GM23338 (cell line): ENCODE measurements around the gene SCAMP5. TPM values are rescaled to one million over a fixed set of nuclear protein-coding genes. Genes with fewer than 3 reads are reported as not detected.

Experiments
- ATAC-seq: fragments of 200-7000 bp; cut with Tn5 transposase; 3 replicates; pipeline ENCODE4 v1.9.1; 2020
- DNase-seq: peaks from one replicate; pipeline ENCODE4 v3.0.0-alpha.2; 2015; ENCODE audit warnings: low spot score
- H2AFZ ChIP-seq: fragments of 200-600 bp; sonication (generic); 2 replicates; pipeline ENCODE4 v1.8.0; 2016; ENCODE audit warnings: antibody characterized with exemption, mild to moderate bottlenecking, moderate library complexity
- H3F3A ChIP-seq: fragments of 200-600 bp; sonication (generic); replicated peaks from 2 replicates; pipeline ENCODE4 v1.8.0; 2017; ENCODE audit warnings: antibody characterized with exemption, mixed run types, low read depth
- H3K27ac ChIP-seq: fragments of 200-600 bp; sonication (generic); 2 replicates; pipeline ENCODE4 v1.6.1; 2016; ENCODE audit warnings: low read depth
- H3K27me3 ChIP-seq: fragments of 200-600 bp; sonication (generic); 2 replicates; pipeline ENCODE4 v1.8.0; 2016; ENCODE audit warnings: mild to moderate bottlenecking, mixed run types, moderate library complexity; ENCODE audit not compliant: insufficient read depth
- H3K36me3 ChIP-seq: fragments of 200-600 bp; sonication (generic); 2 replicates; pipeline ENCODE4 v1.8.0; 2016; ENCODE audit warnings: mild to moderate bottlenecking; ENCODE audit not compliant: insufficient read depth
- H3K4me1 ChIP-seq: fragments of 200-600 bp; sonication (generic); 2 replicates; pipeline ENCODE4 v1.8.0; 2016; ENCODE audit warnings: mild to moderate bottlenecking, moderate library complexity; ENCODE audit not compliant: insufficient read depth
- H3K4me2 ChIP-seq: fragments of 200-600 bp; sonication (generic); 2 replicates; pipeline ENCODE4 v1.7.1; 2017; ENCODE audit warnings: mixed run types
- H3K4me3 ChIP-seq: fragments of 200-600 bp; sonication (generic); 2 replicates; pipeline ENCODE4 v1.6.1; 2016; ENCODE audit warnings: mixed run types
- H3K79me2 ChIP-seq: fragments of 200-600 bp; sonication (generic); replicated peaks from 2 replicates; pipeline ENCODE4 v1.8.0; 2017; ENCODE audit warnings: mild to moderate bottlenecking; ENCODE audit not compliant: insufficient read depth
- H3K9me2 ChIP-seq: fragments of 200-600 bp; sonication (generic); 2 replicates; pipeline ENCODE4 v1.8.0; 2017; ENCODE audit not compliant: insufficient read depth
- H4K20me1 ChIP-seq: fragments of 200-600 bp; sonication (generic); replicated peaks from 2 replicates; pipeline ENCODE4 v1.8.0; 2017; ENCODE audit warnings: mild to moderate bottlenecking; ENCODE audit not compliant: insufficient read depth
- H3K27ac Mint-ChIP-seq: 2 replicates; pipeline ENCODE4 v1.8.0; 2020; ENCODE audit warnings: inconsistent platforms, mild to moderate bottlenecking, moderate library complexity, mixed read lengths
- H3K27me3 Mint-ChIP-seq: 3 replicates; pipeline ENCODE4 v1.8.0; 2022; ENCODE audit warnings: low read depth, mild to moderate bottlenecking, moderate library complexity, mixed read lengths, inconsistent platforms; ENCODE audit not compliant: insufficient read depth, poor library complexity
- H3K36me3 Mint-ChIP-seq: 3 replicates; pipeline ENCODE4 v1.8.0; 2021; ENCODE audit warnings: low read depth, mild to moderate bottlenecking, inconsistent platforms, moderate library complexity, mixed read lengths
- H3K4me1 Mint-ChIP-seq: 3 replicates; pipeline ENCODE4 v1.8.0; 2020; ENCODE audit warnings: mild to moderate bottlenecking, inconsistent platforms, mixed read lengths
- H3K4me3 Mint-ChIP-seq: 3 replicates; pipeline ENCODE4 v1.8.0; 2021; ENCODE audit warnings: moderate library complexity, mild to moderate bottlenecking, inconsistent platforms, mixed read lengths
- H3K9me3 Mint-ChIP-seq: 3 replicates; pipeline ENCODE4 v1.8.0; 2020; ENCODE audit warnings: moderate library complexity, mild to moderate bottlenecking, inconsistent platforms, mixed read lengths
- CREB1 ChIP-seq: fragments of 250-450 bp; sonication (Bioruptor Pico); IDR thresholded peaks from 2 replicates; pipeline ENCODE4 v1.5.0; 2020; ENCODE audit warnings: low read depth, mild to moderate bottlenecking, moderate library complexity
- EZH2 ChIP-seq: fragments of 200-600 bp; sonication (generic); IDR thresholded peaks from one replicate; pipeline ENCODE4 v1.8.0; 2017; ENCODE audit warnings: antibody characterized with exemption, mild to moderate bottlenecking, low read depth; ENCODE audit not compliant: unreplicated experiment
- EZH2phosphoT487 ChIP-seq: fragments of 200-600 bp; sonication (generic); IDR thresholded peaks from one replicate; pipeline ENCODE4 v1.8.1; 2018; ENCODE audit warnings: antibody characterized with exemption; ENCODE audit not compliant: unreplicated experiment
- JUNB ChIP-seq: IDR thresholded peaks from one replicate; pipeline ENCODE4 v1.6.1; 2016; ENCODE audit warnings: antibody characterized with exemption; ENCODE audit not compliant: unreplicated experiment
- NANOG ChIP-seq: IDR thresholded peaks from 2 replicates; pipeline ENCODE4 v1.6.1; 2016; ENCODE audit warnings: antibody characterized with exemption, borderline replicate concordance
- POLR2AphosphoS5 ChIP-seq: IDR thresholded peaks from 2 replicates; pipeline ENCODE4 v1.6.1; 2016; ENCODE audit warnings: antibody characterized with exemption, low read depth
- STAT1 ChIP-seq: IDR thresholded peaks from one replicate; pipeline ENCODE4 v1.6.1; 2016; ENCODE audit warnings: antibody characterized with exemption; ENCODE audit not compliant: unreplicated experiment
- ZNF114 ChIP-seq: fragments of 250-450 bp; sonication (Bioruptor Pico); IDR thresholded peaks from 2 replicates; pipeline ENCODE4 v1.5.0; 2020; ENCODE audit warnings: mild to moderate bottlenecking, moderate library complexity
- ZNF331 ChIP-seq: fragments of 250-450 bp; sonication (Bioruptor Pico); IDR thresholded peaks from 2 replicates; pipeline ENCODE4 v1.5.0; 2020; ENCODE audit warnings: low read depth, mild to moderate bottlenecking, moderate library complexity
- polyA plus RNA-seq: library from polyadenylated mRNA; unstranded; fragments of >200 nt; fragmentation: Nextera tagmentation; extraction: Ambion mirVana; gene quantifications from 2 replicates; pipeline ENCODE4 v1.2.1, GENCODE V29; 2016
- total RNA-seq: library from RNA; depleted of rRNA; stranded (reverse); fragments of >200 nt; shearing (Covaris generic); gene quantifications from 2 replicates; pipeline ENCODE4 v1.2.3, GENCODE V29; 2014
- TF ChIP-seq, protein P1 (sequence below): IDR thresholded peaks from one replicate; pipeline ENCODE4 v1.6.1; 2018; ENCODE audit warnings: antibody characterized with exemption; ENCODE audit not compliant: unreplicated experiment
- TF ChIP-seq, protein P2 (sequence below): IDR thresholded peaks from 2 replicates; pipeline ENCODE4 v1.6.1; 2016; ENCODE audit warnings: antibody characterized with exemption
- TF ChIP-seq, protein P3 (sequence below): fragments of 250-450 bp; sonication (Bioruptor Pico); IDR thresholded peaks from 2 replicates; pipeline ENCODE4 v1.5.0; 2020; ENCODE audit warnings: mild to moderate bottlenecking, moderate library complexity
- TF ChIP-seq, protein P4 (sequence below), 2 experiments: fragments of 200-600 bp in 1 of 2; sonication (generic) in 1 of 2; conservative IDR thresholded peaks; 2 replicates each; pipeline versions ENCODE4 v1.5.1 to v1.6.1; 2016 to 2017; ENCODE audit warnings: antibody characterized with exemption in 2 of 2, low read depth in 2 of 2, mild to moderate bottlenecking in 2 of 2, moderate library complexity in 1 of 2

Gene SCAMP5
- total and polyA plus RNA-seq, 2 experiments from 2014 or later = 12.8 to 43.3 TPM

DNA sequence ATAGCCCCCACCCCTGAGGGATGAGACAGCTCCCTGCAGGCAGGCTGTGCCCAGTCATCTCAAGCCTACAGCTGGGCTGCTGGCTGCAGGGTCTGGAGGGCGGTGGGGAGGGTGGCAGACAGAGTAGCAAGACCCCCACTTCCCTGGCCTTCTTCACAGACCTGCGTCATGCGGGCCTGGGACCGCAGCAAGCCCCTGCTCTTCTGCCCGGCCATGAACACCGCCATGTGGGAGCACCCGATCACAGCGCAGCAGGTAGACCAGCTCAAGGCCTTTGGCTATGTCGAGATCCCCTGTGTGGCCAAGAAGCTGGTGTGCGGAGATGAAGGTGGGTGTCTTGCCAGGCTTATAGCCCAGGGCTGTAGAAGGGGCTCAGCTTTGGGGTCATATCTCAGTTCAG, 53.0 kb downstream of the SCAMP5 start:
- Mint-ChIP-seq H3K4me3 (no peak overlapping the region), H3K4me1 (peaks cover 18% of the 10 kb centered on the region)

More for the DNA sequence above, 53.0 kb downstream of the SCAMP5 start:
- Histone ChIP-seq H4K20me1 (no peaks in the 10 kb centered on the region; the same call in 1 of the 2 replicates), H3K4me1 (peaks cover 7% of the 10 kb centered on the region), H3K36me3 (no peaks in the 10 kb centered on the region), H3K27ac (no peak overlapping the region), H3K4me2 (no peak overlapping the region), H2AFZ (no peak overlapping the region), H3K4me3 (no peak overlapping the region), H3K27me3 (no peaks in the 10 kb centered on the region), H3K79me2 (no peaks in the 10 kb centered on the region), H3K9me2 (no peaks in the 10 kb centered on the region), H3F3A (no peaks in the 10 kb centered on the region)
- no peaks in the 10 kb centered on the region; the same call in 2 of the 3 replicates for H3K36me3 Mint-ChIP-seq
- H3K9me3 Mint-ChIP-seq = no peaks in the 10 kb centered on the region
- DNase-seq (no peak), ATAC-seq (no peak)
- H3K27me3 Mint-ChIP-seq = peaks cover 6% of the 10 kb centered on the region
- H3K27ac Mint-ChIP-seq = no peak overlapping the region
- TF ChIP-seq, protein P1, sequence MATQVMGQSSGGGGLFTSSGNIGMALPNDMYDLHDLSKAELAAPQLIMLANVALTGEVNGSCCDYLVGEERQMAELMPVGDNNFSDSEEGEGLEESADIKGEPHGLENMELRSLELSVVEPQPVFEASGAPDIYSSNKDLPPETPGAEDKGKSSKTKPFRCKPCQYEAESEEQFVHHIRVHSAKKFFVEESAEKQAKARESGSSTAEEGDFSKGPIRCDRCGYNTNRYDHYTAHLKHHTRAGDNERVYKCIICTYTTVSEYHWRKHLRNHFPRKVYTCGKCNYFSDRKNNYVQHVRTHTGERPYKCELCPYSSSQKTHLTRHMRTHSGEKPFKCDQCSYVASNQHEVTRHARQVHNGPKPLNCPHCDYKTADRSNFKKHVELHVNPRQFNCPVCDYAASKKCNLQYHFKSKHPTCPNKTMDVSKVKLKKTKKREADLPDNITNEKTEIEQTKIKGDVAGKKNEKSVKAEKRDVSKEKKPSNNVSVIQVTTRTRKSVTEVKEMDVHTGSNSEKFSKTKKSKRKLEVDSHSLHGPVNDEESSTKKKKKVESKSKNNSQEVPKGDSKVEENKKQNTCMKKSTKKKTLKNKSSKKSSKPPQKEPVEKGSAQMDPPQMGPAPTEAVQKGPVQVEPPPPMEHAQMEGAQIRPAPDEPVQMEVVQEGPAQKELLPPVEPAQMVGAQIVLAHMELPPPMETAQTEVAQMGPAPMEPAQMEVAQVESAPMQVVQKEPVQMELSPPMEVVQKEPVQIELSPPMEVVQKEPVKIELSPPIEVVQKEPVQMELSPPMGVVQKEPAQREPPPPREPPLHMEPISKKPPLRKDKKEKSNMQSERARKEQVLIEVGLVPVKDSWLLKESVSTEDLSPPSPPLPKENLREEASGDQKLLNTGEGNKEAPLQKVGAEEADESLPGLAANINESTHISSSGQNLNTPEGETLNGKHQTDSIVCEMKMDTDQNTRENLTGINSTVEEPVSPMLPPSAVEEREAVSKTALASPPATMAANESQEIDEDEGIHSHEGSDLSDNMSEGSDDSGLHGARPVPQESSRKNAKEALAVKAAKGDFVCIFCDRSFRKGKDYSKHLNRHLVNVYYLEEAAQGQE = no peak
- TF ChIP-seq JUNB (no peak), CREB1 (CRISPR knock-in tag) (no peak), NANOG (no peak), ZNF331 (CRISPR knock-in tag) (no peak), EZH2 (no peak), POLR2AphosphoS5 (no peak), EZH2phosphoT487 (no peak), ZNF114 (CRISPR knock-in tag) (no peak), STAT1 (no peak)
- TF ChIP-seq, protein P2, sequence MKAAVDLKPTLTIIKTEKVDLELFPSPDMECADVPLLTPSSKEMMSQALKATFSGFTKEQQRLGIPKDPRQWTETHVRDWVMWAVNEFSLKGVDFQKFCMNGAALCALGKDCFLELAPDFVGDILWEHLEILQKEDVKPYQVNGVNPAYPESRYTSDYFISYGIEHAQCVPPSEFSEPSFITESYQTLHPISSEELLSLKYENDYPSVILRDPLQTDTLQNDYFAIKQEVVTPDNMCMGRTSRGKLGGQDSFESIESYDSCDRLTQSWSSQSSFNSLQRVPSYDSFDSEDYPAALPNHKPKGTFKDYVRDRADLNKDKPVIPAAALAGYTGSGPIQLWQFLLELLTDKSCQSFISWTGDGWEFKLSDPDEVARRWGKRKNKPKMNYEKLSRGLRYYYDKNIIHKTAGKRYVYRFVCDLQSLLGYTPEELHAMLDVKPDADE = no peak
- TF ChIP-seq, protein P3, sequence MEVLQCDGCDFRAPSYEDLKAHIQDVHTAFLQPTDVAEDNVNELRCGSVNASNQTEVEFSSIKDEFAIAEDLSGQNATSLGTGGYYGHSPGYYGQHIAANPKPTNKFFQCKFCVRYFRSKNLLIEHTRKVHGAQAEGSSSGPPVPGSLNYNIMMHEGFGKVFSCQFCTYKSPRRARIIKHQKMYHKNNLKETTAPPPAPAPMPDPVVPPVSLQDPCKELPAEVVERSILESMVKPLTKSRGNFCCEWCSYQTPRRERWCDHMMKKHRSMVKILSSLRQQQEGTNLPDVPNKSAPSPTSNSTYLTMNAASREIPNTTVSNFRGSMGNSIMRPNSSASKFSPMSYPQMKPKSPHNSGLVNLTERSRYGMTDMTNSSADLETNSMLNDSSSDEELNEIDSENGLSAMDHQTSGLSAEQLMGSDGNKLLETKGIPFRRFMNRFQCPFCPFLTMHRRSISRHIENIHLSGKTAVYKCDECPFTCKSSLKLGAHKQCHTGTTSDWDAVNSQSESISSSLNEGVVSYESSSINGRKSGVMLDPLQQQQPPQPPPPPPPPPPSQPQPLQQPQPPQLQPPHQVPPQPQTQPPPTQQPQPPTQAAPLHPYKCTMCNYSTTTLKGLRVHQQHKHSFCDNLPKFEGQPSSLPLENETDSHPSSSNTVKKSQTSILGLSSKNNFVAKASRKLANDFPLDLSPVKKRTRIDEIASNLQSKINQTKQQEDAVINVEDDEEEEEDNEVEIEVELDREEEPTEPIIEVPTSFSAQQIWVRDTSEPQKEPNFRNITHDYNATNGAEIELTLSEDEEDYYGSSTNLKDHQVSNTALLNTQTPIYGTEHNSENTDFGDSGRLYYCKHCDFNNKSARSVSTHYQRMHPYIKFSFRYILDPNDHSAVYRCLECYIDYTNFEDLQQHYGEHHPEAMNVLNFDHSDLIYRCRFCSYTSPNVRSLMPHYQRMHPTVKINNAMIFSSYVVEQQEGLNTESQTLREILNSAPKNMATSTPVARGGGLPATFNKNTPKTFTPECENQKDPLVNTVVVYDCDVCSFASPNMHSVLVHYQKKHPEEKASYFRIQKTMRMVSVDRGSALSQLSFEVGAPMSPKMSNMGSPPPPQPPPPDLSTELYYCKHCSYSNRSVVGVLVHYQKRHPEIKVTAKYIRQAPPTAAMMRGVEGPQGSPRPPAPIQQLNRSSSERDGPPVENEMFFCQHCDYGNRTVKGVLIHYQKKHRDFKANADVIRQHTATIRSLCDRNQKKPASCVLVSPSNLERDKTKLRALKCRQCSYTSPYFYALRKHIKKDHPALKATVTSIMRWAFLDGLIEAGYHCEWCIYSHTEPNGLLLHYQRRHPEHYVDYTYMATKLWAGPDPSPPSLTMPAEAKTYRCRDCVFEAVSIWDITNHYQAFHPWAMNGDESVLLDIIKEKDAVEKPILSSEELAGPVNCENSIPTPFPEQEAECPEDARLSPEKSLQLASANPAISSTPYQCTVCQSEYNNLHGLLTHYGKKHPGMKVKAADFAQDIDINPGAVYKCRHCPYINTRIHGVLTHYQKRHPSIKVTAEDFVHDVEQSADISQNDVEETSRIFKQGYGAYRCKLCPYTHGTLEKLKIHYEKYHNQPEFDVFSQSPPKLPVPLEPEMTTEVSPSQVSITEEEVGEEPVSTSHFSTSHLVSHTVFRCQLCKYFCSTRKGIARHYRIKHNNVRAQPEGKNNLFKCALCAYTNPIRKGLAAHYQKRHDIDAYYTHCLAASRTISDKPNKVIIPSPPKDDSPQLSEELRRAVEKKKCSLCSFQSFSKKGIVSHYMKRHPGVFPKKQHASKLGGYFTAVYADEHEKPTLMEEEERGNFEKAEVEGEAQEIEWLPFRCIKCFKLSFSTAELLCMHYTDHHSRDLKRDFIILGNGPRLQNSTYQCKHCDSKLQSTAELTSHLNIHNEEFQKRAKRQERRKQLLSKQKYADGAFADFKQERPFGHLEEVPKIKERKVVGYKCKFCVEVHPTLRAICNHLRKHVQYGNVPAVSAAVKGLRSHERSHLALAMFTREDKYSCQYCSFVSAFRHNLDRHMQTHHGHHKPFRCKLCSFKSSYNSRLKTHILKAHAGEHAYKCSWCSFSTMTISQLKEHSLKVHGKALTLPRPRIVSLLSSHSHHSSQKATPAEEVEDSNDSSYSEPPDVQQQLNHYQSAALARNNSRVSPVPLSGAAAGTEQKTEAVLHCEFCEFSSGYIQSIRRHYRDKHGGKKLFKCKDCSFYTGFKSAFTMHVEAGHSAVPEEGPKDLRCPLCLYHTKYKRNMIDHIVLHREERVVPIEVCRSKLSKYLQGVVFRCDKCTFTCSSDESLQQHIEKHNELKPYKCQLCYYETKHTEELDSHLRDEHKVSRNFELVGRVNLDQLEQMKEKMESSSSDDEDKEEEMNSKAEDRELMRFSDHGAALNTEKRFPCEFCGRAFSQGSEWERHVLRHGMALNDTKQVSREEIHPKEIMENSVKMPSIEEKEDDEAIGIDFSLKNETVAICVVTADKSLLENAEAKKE (CRISPR knock-in tag) = no peak
- TF ChIP-seq, protein P4, sequence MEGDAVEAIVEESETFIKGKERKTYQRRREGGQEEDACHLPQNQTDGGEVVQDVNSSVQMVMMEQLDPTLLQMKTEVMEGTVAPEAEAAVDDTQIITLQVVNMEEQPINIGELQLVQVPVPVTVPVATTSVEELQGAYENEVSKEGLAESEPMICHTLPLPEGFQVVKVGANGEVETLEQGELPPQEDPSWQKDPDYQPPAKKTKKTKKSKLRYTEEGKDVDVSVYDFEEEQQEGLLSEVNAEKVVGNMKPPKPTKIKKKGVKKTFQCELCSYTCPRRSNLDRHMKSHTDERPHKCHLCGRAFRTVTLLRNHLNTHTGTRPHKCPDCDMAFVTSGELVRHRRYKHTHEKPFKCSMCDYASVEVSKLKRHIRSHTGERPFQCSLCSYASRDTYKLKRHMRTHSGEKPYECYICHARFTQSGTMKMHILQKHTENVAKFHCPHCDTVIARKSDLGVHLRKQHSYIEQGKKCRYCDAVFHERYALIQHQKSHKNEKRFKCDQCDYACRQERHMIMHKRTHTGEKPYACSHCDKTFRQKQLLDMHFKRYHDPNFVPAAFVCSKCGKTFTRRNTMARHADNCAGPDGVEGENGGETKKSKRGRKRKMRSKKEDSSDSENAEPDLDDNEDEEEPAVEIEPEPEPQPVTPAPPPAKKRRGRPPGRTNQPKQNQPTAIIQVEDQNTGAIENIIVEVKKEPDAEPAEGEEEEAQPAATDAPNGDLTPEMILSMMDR (conservative IDR thresholded peaks at IDR 0.05; ENCODE audit: low read depth in 2 of 2) = no peak
